H1 (cell line): ENCODE data around the gene REL. TPM values are rescaled to one million over a fixed set of nuclear protein-coding genes. Genes with fewer than 3 reads are reported as not detected.

Source experiments
- CTCF ChIA-PET: fragments of 300-600 bp; sonication (Branson Sonifier 250); formaldehyde crosslinking; loops from one replicate; lab custom pipeline; 2021; ENCODE audit not compliant: partially characterized antibody; lab: Charles Lee
- POLR2A ChIA-PET: fragments of 300-600 bp; sonication (Branson Sonifier 250); formaldehyde crosslinking; loops from one replicate; lab custom pipeline; 2021; ENCODE audit warnings: inconsistent platforms; ENCODE audit not compliant: partially characterized antibody; lab: Charles Lee
- DNase-seq, 2 experiments: peaks; one replicate each; pipeline versions ENCODE4 v3.0.0 to v3.0.0-alpha.2; 2010 to 2022; ENCODE audit warnings: low spot score in 2 of 2, low read depth in 1 of 2, mixed read lengths in 1 of 2
- FAIRE-seq: peaks from 2 replicates; lab custom pipeline; 2011; peaks lifted over from hg19 to GRCh38; lab: Jason Lieb, UNC
- H2AFZ ChIP-seq: 2 replicates; pipeline ENCODE4 v1.8.1; 2012; ENCODE audit warnings: low read length, inconsistent platforms
- H2AK5ac ChIP-seq: 2 replicates; pipeline ENCODE4 v1.6.1; 2013; ENCODE audit warnings: low read depth, low read length
- H2BK120ac ChIP-seq: replicated peaks from 2 replicates; pipeline ENCODE3; 2013; ENCODE audit warnings: low read depth, low read length, inconsistent platforms
- H2BK12ac ChIP-seq: 2 replicates; pipeline ENCODE4 v1.6.1; 2013; ENCODE audit warnings: low read depth, low read length
- H2BK15ac ChIP-seq: 2 replicates; pipeline ENCODE4 v1.6.1; 2013; ENCODE audit warnings: low read length
- H2BK20ac ChIP-seq: 2 replicates; pipeline ENCODE4 v1.6.1; 2013; ENCODE audit warnings: low read length
- H2BK5ac ChIP-seq: 2 replicates; pipeline ENCODE4 v1.6.1; 2013; ENCODE audit warnings: low read depth, low read length
- H3K14ac ChIP-seq: 2 replicates; pipeline ENCODE4 v1.6.1; 2013; ENCODE audit warnings: inconsistent platforms; ENCODE audit not compliant: insufficient read length
- H3K18ac ChIP-seq: 2 replicates; pipeline ENCODE4 v1.6.1; 2013; ENCODE audit warnings: low read length; ENCODE audit errors: extremely low read depth
- H3K23ac ChIP-seq: 2 replicates; pipeline ENCODE4 v1.6.1; 2013; ENCODE audit warnings: inconsistent platforms; ENCODE audit not compliant: insufficient read length
- H3K23me2 ChIP-seq: 2 replicates; pipeline ENCODE4 v1.6.1; 2013; ENCODE audit warnings: low read depth, low read length
- H3K27ac ChIP-seq: 2 replicates; pipeline ENCODE4 v1.6.1; 2011; ENCODE audit warnings: low read depth, low read length, inconsistent platforms
- H3K27me3 ChIP-seq, 4 experiments: replicated peaks in 1 of 4; 1 replicate in 1 of 4; 2 replicates in 3 of 4; pipeline versions ENCODE4 v1.6.1 to v1.8.1; 2011 to 2013; ENCODE audit warnings: low read length in 3 of 4, mild to moderate bottlenecking in 3 of 4, inconsistent platforms in 2 of 4, mixed read lengths in 2 of 4, moderate library complexity in 1 of 4; ENCODE audit not compliant: control insufficient read depth in 3 of 4, insufficient read depth in 3 of 4; ENCODE audit errors: extremely low read depth in 1 of 4
- H3K36me3 ChIP-seq, 4 experiments: 2 replicates each; pipeline versions ENCODE4 v1.6.1 to v1.8.1; 2011 to 2013; ENCODE audit warnings: mild to moderate bottlenecking in 4 of 4, low read length in 3 of 4, moderate library complexity in 2 of 4, control low read depth in 1 of 4, inconsistent platforms in 1 of 4; ENCODE audit not compliant: insufficient read depth in 4 of 4, control insufficient read depth in 2 of 4
- H3K4ac ChIP-seq: replicated peaks from 2 replicates; pipeline ENCODE3; 2013; ENCODE audit warnings: low read length, low read depth, mixed read lengths, inconsistent platforms; ENCODE audit not compliant: insufficient read length
- H3K4me1 ChIP-seq, 4 experiments: replicated peaks in 1 of 4; 1 replicate in 1 of 4; 2 replicates in 3 of 4; pipeline versions ENCODE4 v1.6.1 to v1.8.1; 2011 to 2013; ENCODE audit warnings: low read length in 3 of 4, inconsistent platforms in 2 of 4, mixed read lengths in 1 of 4; ENCODE audit not compliant: insufficient read depth in 4 of 4, control insufficient read depth in 3 of 4
- H3K4me2 ChIP-seq, 2 experiments: 2 replicates each; pipeline versions ENCODE4 v1.6.1 to v1.8.1; 2011 to 2013; ENCODE audit warnings: low read depth in 2 of 2, low read length in 2 of 2, control low read depth in 1 of 2, inconsistent platforms in 1 of 2, mild to moderate bottlenecking in 1 of 2; ENCODE audit not compliant: insufficient read depth in 1 of 2
- H3K4me3 ChIP-seq, 4 experiments: fragments of 200-600, 300-600 bp in 1 of 4; sonication (generic), shearing (Covaris generic), sonication (Bioruptor Twin) in 1 of 4; 2 replicates each; pipeline versions ENCODE4 v1.5.1 to v1.8.1; 2011 to 2016; ENCODE audit warnings: low read length in 4 of 4, low read depth in 3 of 4, control low read depth in 2 of 4, inconsistent platforms in 2 of 4, mild to moderate bottlenecking in 2 of 4, mixed read lengths in 1 of 4, moderate library complexity in 1 of 4; ENCODE audit not compliant: insufficient read depth in 2 of 4; ENCODE audit errors: extremely low read depth in 1 of 4
- H3K56ac ChIP-seq: replicated peaks from 2 replicates; pipeline ENCODE3; 2013; ENCODE audit warnings: low read depth, mild to moderate bottlenecking, mixed read lengths, low read length, inconsistent platforms; ENCODE audit not compliant: insufficient read length
- H3K79me1 ChIP-seq: 2 replicates; pipeline ENCODE4 v1.6.1; 2013; ENCODE audit warnings: low read depth, low read length, control low read depth
- H3K79me2 ChIP-seq, 2 experiments: 2 replicates each; pipeline versions ENCODE4 v1.6.1 to v1.8.1; 2012 to 2013; ENCODE audit warnings: low read length in 2 of 2, mild to moderate bottlenecking in 2 of 2, inconsistent platforms in 1 of 2; ENCODE audit not compliant: insufficient read depth in 2 of 2, control insufficient read depth in 1 of 2
- H3K9ac ChIP-seq, 4 experiments: replicated peaks in 1 of 4; 1 replicate in 1 of 4; 2 replicates in 3 of 4; pipeline versions ENCODE4 v1.6.1 to v1.8.1; 2011 to 2013; ENCODE audit warnings: low read depth in 3 of 4, low read length in 3 of 4, control low read depth in 2 of 4, mild to moderate bottlenecking in 2 of 4, moderate library complexity in 2 of 4, inconsistent platforms in 1 of 4; ENCODE audit errors: extremely low read depth in 1 of 4
- H3K9me3 ChIP-seq, 2 experiments: 2 replicates each; pipeline versions ENCODE4 v1.6.1 to v1.8.1; 2012 to 2013; ENCODE audit warnings: mild to moderate bottlenecking in 2 of 2, moderate library complexity in 2 of 2, control low read depth in 1 of 2, inconsistent platforms in 1 of 2, low read depth in 1 of 2, low read length in 1 of 2, mixed read lengths in 1 of 2; ENCODE audit not compliant: insufficient read depth in 2 of 2
- H4K20me1 ChIP-seq, 2 experiments: replicated peaks in 1 of 2; 2 replicates each; pipeline versions ENCODE3 to v1.8.1; 2011 to 2013; ENCODE audit warnings: inconsistent platforms in 2 of 2, low read length in 2 of 2, mild to moderate bottlenecking in 1 of 2; ENCODE audit not compliant: insufficient read depth in 2 of 2, control insufficient read depth in 1 of 2
- H4K5ac ChIP-seq: 2 replicates; pipeline ENCODE4 v1.6.1; 2013; ENCODE audit warnings: low read length, low read depth, mixed read lengths, inconsistent platforms; ENCODE audit not compliant: insufficient read length
- H4K8ac ChIP-seq: 2 replicates; pipeline ENCODE4 v1.8.0; 2013; ENCODE audit warnings: mild to moderate bottlenecking, moderate library complexity, low read length, inconsistent platforms; ENCODE audit not compliant: insufficient read depth; ENCODE audit errors: extremely low read depth
- H4K91ac ChIP-seq: replicated peaks from 2 replicates; pipeline ENCODE3; 2013; ENCODE audit warnings: low read length, mixed read lengths, inconsistent platforms; ENCODE audit not compliant: insufficient read length
- BACH1 ChIP-seq: IDR thresholded peaks from 2 replicates; pipeline ENCODE4 v1.6.1; 2012; ENCODE audit warnings: low read length, improper control_type of control experiment
- CBX5 ChIP-seq: fragments of 300-800, 300-1000 bp; sonication (generic); IDR thresholded peaks from 2 replicates; pipeline ENCODE4 v1.7.1; 2016; ENCODE audit warnings: antibody characterized with exemption, low read length, low read depth
- CHD2 ChIP-seq: IDR thresholded peaks from 2 replicates; pipeline ENCODE4 v1.6.1; 2012; ENCODE audit warnings: low read length, improper control_type of control experiment
- CREB1 ChIP-seq: IDR thresholded peaks from 2 replicates; pipeline ENCODE4 v1.6.1; 2012; ENCODE audit warnings: inconsistent platforms
- CTBP2 ChIP-seq: IDR thresholded peaks from 2 replicates; pipeline ENCODE4 v1.7.0; 2011; ENCODE audit warnings: borderline replicate concordance, mild to moderate bottlenecking, moderate library complexity, mixed read lengths, low read length; ENCODE audit not compliant: insufficient read depth, insufficient read length
- EGR1 ChIP-seq: IDR thresholded peaks from 2 replicates; pipeline ENCODE4 v1.6.1; 2011; ENCODE audit warnings: low read depth, low read length, borderline replicate concordance
- GTF2F1 ChIP-seq: IDR thresholded peaks from 2 replicates; pipeline ENCODE4 v1.6.1; 2012; ENCODE audit warnings: low read depth, low read length, improper control_type of control experiment, borderline replicate concordance
- NRF1 ChIP-seq: IDR thresholded peaks from 2 replicates; pipeline ENCODE4 v1.6.1; 2011; ENCODE audit warnings: mild to moderate bottlenecking, low read depth, low read length, improper control_type of control experiment
- POLR2A ChIP-seq, 2 experiments: IDR thresholded peaks; 1 replicate in 1 of 2; 2 replicates in 1 of 2; pipeline ENCODE4 v1.6.1; 2011; ENCODE audit warnings: low read depth in 2 of 2, low read length in 2 of 2, mild to moderate bottlenecking in 2 of 2; ENCODE audit errors: control extremely low read depth in 1 of 2
- SRF ChIP-seq: IDR thresholded peaks from 2 replicates; pipeline ENCODE4 v1.6.1; 2011; ENCODE audit warnings: mild to moderate bottlenecking, low read depth, low read length, moderate library complexity
- TEAD4 ChIP-seq: IDR thresholded peaks from 2 replicates; pipeline ENCODE4 v1.6.1; 2012; ENCODE audit warnings: low read depth, low read length, inconsistent platforms, mixed read lengths
- USF2 ChIP-seq: IDR thresholded peaks from 2 replicates; pipeline ENCODE4 v1.6.1; 2011; ENCODE audit warnings: low read length, improper control_type of control experiment
- WGBS, 2 experiments: shearing (Covaris generic) in 1 of 2; methylation state at CpG; one replicate each; pipeline versions ENCODE4 v1.1.6 to v1.1.7; 2013 to 2015; ENCODE audit warnings: low lambda C conversion rate in 2 of 2, mixed read lengths in 2 of 2, inconsistent platforms in 1 of 2, low coverage in 1 of 2, missing lambda C conversion rate in 1 of 2; ENCODE audit not compliant: insufficient replicate concordance in 2 of 2, insufficient coverage in 1 of 2, insufficient read length in 1 of 2; ENCODE audit errors: extremely low coverage in 1 of 2, missing lambda C conversion rate in 1 of 2; 5-methylcytosine and 5-hydroxymethylcytosine counted together
- polyA plus RNA-seq, 7 experiments: library from polyadenylated mRNA; depleted of rRNA in 3 of 7; stranded (reverse) in 5 of 7; unstranded in 2 of 7; fragments of >200 nt in 5 of 7; fragments of 200-250 nt in 2 of 7; gene quantifications; 1 replicate in 5 of 7; 2 replicates in 1 of 7; 4 replicates in 1 of 7; pipeline versions ENCODE4 v1.2.1 to v1.2.3, GENCODE V29; 2011 to 2013; ENCODE audit warnings: missing spikeins in 2 of 7, mixed read lengths in 2 of 7
- total RNA-seq: library from RNA; stranded (reverse); fragmentation: NEBNext Ultra II Directional; extraction: Animal tissue kit (Norgen Biotek cat#: 25700); gene quantifications from 2 replicates; pipeline ENCODE4 v1.2.1, GENCODE V29; 2021

REL gene
- total and polyA plus RNA-seq, 2 of the 8 experiments (the other 6 are each of a cell fraction or from before 2014, with no cell fraction given), result 1.5 to 7.5 TPM

GRCh38 chr2:60858897-60859311, 22.5 kb upstream of the REL start:
- Histone ChIP-seq H2AFZ (no peak overlapping the region), H2BK12ac (no peak overlapping the region), H3K4ac (no peak overlapping the region), H4K5ac (no peak overlapping the region), H3K27me3 (no peaks in the 10 kb centered on the region), H3K4me2 (no peak overlapping the region), H2BK120ac (no peak overlapping the region), H3K4me1 (no peaks in the 10 kb centered on the region), H3K18ac (no peak overlapping the region), H3K23me2 (no peaks in the 10 kb centered on the region), H3K9ac (no peak overlapping the region), H4K20me1 (no peaks in the 10 kb centered on the region), H4K8ac (no peak overlapping the region), H3K14ac (no peak overlapping the region), H2AK5ac (no peak overlapping the region), H3K36me3 (no peaks in the 10 kb centered on the region), H3K56ac (no peak overlapping the region), H3K79me1 (no peaks in the 10 kb centered on the region), H2BK15ac (no peak overlapping the region), H4K91ac (no peak overlapping the region), H2BK20ac (no peak overlapping the region), H2BK5ac (no peak overlapping the region), H3K79me2 (no peaks in the 10 kb centered on the region), H3K27ac (no peak overlapping the region), H3K9me3 (no peaks in the 10 kb centered on the region), H3K4me3 (no peak overlapping the region), H3K23ac (no peak overlapping the region)
- no peak for DNase-seq
- no peak for FAIRE-seq
- ChIA-PET CTCF (no interaction called here), POLR2A (no interaction called here)
- TF ChIP-seq CHD2 (no peak), POLR2A (IDR thresholded peaks at IDR 0.05; ENCODE audit: control extremely low read depth in 1 of 2, low read depth in 2 of 2, low read length in 2 of 2) (no peak), SRF (no peak), CTBP2 (no peak), USF2 (no peak), EGR1 (no peak), BACH1 (no peak), TEAD4 (no peak), CBX5 (no peak), CREB1 (no peak), GTF2F1 (no peak), NRF1 (no peak)
- 94% methylated on average over 3 of the region's 3 CpGs; no CpG with 5 or more reads in 1 of the 2 experiments for WGBS, 2 experiments
